Esophagus squamous epithelium (tissue), 4 donors: ENCODE measurements around the gene CACNB4.

ENCODE experiments used
- CTCF ChIP-seq, 6 experiments: fragments of 450-650 bp in 4 of 6; fragments of 200-600 bp in 2 of 6; sonication (generic) in 2 of 6; IDR thresholded peaks; one replicate each; pipeline ENCODE4 v1.5.1; 2016 to 2019; ENCODE audit warnings: antibody characterized with exemption in 6 of 6, mild to moderate bottlenecking in 4 of 6, moderate library complexity in 4 of 6
- POLR2A ChIP-seq, 4 donors: fragments of 450-650 bp; IDR thresholded peaks; one replicate each; pipeline ENCODE4 v1.6.1; 2017; ENCODE audit warnings: antibody characterized with exemption in 4 of 4, mild to moderate bottlenecking in 4 of 4, moderate library complexity in 3 of 4

- TF ChIP-seq CTCF (IDR thresholded peaks at IDR 0.05) (no peak), POLR2A (IDR thresholded peaks at IDR 0.05) (no peak)
These were observed 70.5 kb downstream of the CACNB4 start for GRCh38 chr2:152028182-152028862.
